Neutrophil (primary cell): ENCODE measurements around the gene RAPGEF3.
A peak's percentile ranks its signal among the peaks of the same experiment; 100 is the strongest.

Source experiments
- H3K27ac ChIP-seq: fragments of 200-600 bp; sonication (generic); 2 replicates; pipeline ENCODE4 v1.5.1; 2016; ENCODE audit warnings: mild to moderate bottlenecking, moderate library complexity
- H3K27me3 ChIP-seq: fragments of 200-600 bp; sonication (generic); 2 replicates; pipeline ENCODE4 v1.6.0; 2016; ENCODE audit warnings: mild to moderate bottlenecking
- H3K36me3 ChIP-seq: fragments of 200-600 bp; sonication (generic); 2 replicates; pipeline ENCODE4 v1.5.1; 2017
- H3K4me1 ChIP-seq, 2 experiments: fragments of 200-600 bp in 1 of 2; sonication (generic) in 1 of 2; 1 replicate in 1 of 2; 2 replicates in 1 of 2; pipeline versions ENCODE4 v1.5.1 to v1.6.1; 2013 to 2016; ENCODE audit warnings: low read depth in 1 of 2, low read length in 1 of 2, mild to moderate bottlenecking in 1 of 2, moderate library complexity in 1 of 2; ENCODE audit not compliant: control insufficient read depth in 1 of 2, insufficient read depth in 1 of 2
- H3K4me3 ChIP-seq, 2 experiments: fragments of 200-600 bp in 1 of 2; sonication (generic) in 1 of 2; 1 replicate in 1 of 2; 2 replicates in 1 of 2; pipeline ENCODE4 v1.5.1; 2013 to 2016; ENCODE audit warnings: low read depth in 1 of 2, low read length in 1 of 2, mild to moderate bottlenecking in 1 of 2, moderate library complexity in 1 of 2
- H3K9me3 ChIP-seq: fragments of 200-600 bp; sonication (generic); 2 replicates; pipeline ENCODE4 v1.5.1; 2016
- CTCF ChIP-seq: fragments of 200-600 bp; sonication (generic); IDR thresholded peaks from 2 replicates; pipeline ENCODE4 v1.5.1; 2016; ENCODE audit warnings: antibody characterized with exemption

The RAPGEF3 gene

GRCh38 chr12:47799357-47799955 is 40.8 kb upstream of the RAPGEF3 start:
- Histone ChIP-seq H3K36me3 (peaks cover 52% of the 10 kb centered on the region), H3K9me3 (no peaks in the 10 kb centered on the region), H3K27me3 (no peaks in the 10 kb centered on the region), H3K4me1 (peaks cover 44 to 45% of the 10 kb centered on the region in 2 experiments), H3K4me3 (no peak overlapping the region), H3K27ac (peak overlapping the region; percentile 24)
- no peak for TF ChIP-seq CTCF

- no peak overlapping the region for H3K4me3 ChIP-seq
- no peak overlapping the region for H3K27ac ChIP-seq
- no peaks in the 10 kb centered on the region for H3K27me3 ChIP-seq
- no peak for TF ChIP-seq CTCF
- peaks cover 59% of the 10 kb centered on the region for H3K36me3 ChIP-seq
- H3K4me1 ChIP-seq = peaks cover 35 to 37% of the 10 kb centered on the region in 2 experiments
- no peaks in the 10 kb centered on the region for H3K9me3 ChIP-seq
Observed at GRCh38 chr12:47798382-47798948, 39.8 kb upstream of the RAPGEF3 start.

- H3K4me1 ChIP-seq = peaks cover 25 to 27% of the 10 kb centered on the region in 2 experiments
- H3K9me3 ChIP-seq = no peaks in the 10 kb centered on the region
- no peak for TF ChIP-seq CTCF
- no peak overlapping the region for H3K4me3 ChIP-seq
- H3K36me3 ChIP-seq = peaks cover 69% of the 10 kb centered on the region
- H3K27me3 ChIP-seq = no peaks in the 10 kb centered on the region
- H3K27ac ChIP-seq = no peak overlapping the region
Observed at GRCh38 chr12:47797441-47797840, 38.8 kb upstream of the RAPGEF3 start.

- Histone ChIP-seq H3K27ac (no peak overlapping the region), H3K4me1 (peaks cover 10 to 12% of the 10 kb centered on the region in 2 experiments), H3K4me3 (no peak overlapping the region), H3K27me3 (no peaks in the 10 kb centered on the region), H3K36me3 (peaks cover 84% of the 10 kb centered on the region), H3K9me3 (no peaks in the 10 kb centered on the region)
- TF ChIP-seq CTCF = no peak
Observed at GRCh38 chr12:47795814-47796411, 37.2 kb upstream of the RAPGEF3 start.

GRCh38 chr12:47795121-47795813 is 36.6 kb upstream of the RAPGEF3 start:
- Histone ChIP-seq H3K4me3 (no peak overlapping the region), H3K27me3 (no peaks in the 10 kb centered on the region), H3K4me1 (peaks cover 8 to 10% of the 10 kb centered on the region in 2 experiments), H3K9me3 (no peaks in the 10 kb centered on the region), H3K27ac (no peak overlapping the region), H3K36me3 (peaks cover 91% of the 10 kb centered on the region)
- TF ChIP-seq CTCF = no peak
